ENCODE data around the gene C21orf58. TPM values are rescaled to one million over a fixed set of nuclear protein-coding genes. Genes with fewer than 3 reads are reported as not detected.

The C21orf58 gene
- total RNA-seq, 2 experiments from 2014 or later: 112 to 141 TPM

GRCh38 chr21:46368533-46369285 lies 45.0 kb upstream of the C21orf58 start:
- no peak overlapping the region for H2AFZ ChIP-seq (ENCODE audit: low read length)
- ChIA-PET POLR2A (interaction anchor here (0.5 to 0.7 kb wide), 2 partner anchors 10 to 43 kb away, joined by 3 read pairs; no protein-coding TSS in a partner anchor), CTCF (ENCODE audit: unreplicated experiment) (no interaction called here)
- TF ChIP-seq CTCF (conservative IDR thresholded peaks at IDR 0.05; ENCODE audit: low read length) (no peak), EZH2phosphoT487 (IDR thresholded peaks at IDR 0.05; ENCODE audit: borderline replicate concordance, low read depth, low read length) (no peak)
- H3K4me3 ChIP-seq (ENCODE audit: low read depth, low read length, poor library complexity, severe bottlenecking): no peak overlapping the region
- no peaks in the 10 kb centered on the region for H4K20me1 ChIP-seq (ENCODE audit: insufficient read depth, low read length)
- no peak overlapping the region for H3K4me2 ChIP-seq (ENCODE audit: low read length)
- H3K4me1 ChIP-seq (ENCODE audit: insufficient read depth, low read length, poor library complexity, severe bottlenecking): no peaks in the 10 kb centered on the region
- H3K79me2 ChIP-seq (ENCODE audit: insufficient read depth, low read depth, low read length): peaks cover 18% of the 10 kb centered on the region; the same call in 1 of the 2 replicates
- no TSS peak for BruUV-seq (replicated peaks)
- DNase-seq (ENCODE audit: low spot score): no peak
- intact Hi-C loops (cut with micrococcal nuclease; ENCODE audit: unreplicated experiment): no loop called here
- peaks cover 84% of the 10 kb centered on the region for H3K36me3 ChIP-seq (ENCODE audit: insufficient read depth, low read length)
- H3K27ac ChIP-seq (ENCODE audit: low read depth, low read length, poor library complexity, severe bottlenecking): no peak overlapping the region
- no peaks in the 10 kb centered on the region for H3K9me2 ChIP-seq (ENCODE audit: insufficient read depth, low read length)
- H3K9me3 ChIP-seq (ENCODE audit: low read length): no peaks in the 10 kb centered on the region

- no TSS peak for BruUV-seq (replicated peaks)
- H3K27ac ChIP-seq (ENCODE audit: low read depth, low read length, poor library complexity, severe bottlenecking): no peak overlapping the region
- DNase-seq (ENCODE audit: low spot score): no peak
- peaks cover 10% of the 10 kb centered on the region; the same call in 1 of the 2 replicates for H3K79me2 ChIP-seq (ENCODE audit: insufficient read depth, low read depth, low read length)
- POLR2A ChIA-PET: interaction anchor here (0.7 kb wide), 1 partner anchor 110 kb away, joined by 4 read pairs; no protein-coding TSS in a partner anchor
- TF ChIP-seq EZH2phosphoT487 (IDR thresholded peaks at IDR 0.05; ENCODE audit: borderline replicate concordance, low read depth, low read length): no peak
- TF ChIP-seq CTCF (conservative IDR thresholded peaks at IDR 0.05; ENCODE audit: low read length): no peak
- no peak overlapping the region for H2AFZ ChIP-seq (ENCODE audit: low read length)
- no peaks in the 10 kb centered on the region for H3K9me3 ChIP-seq (ENCODE audit: low read length)
- CTCF ChIA-PET (ENCODE audit: unreplicated experiment): no interaction called here
- H3K4me2 ChIP-seq (ENCODE audit: low read length): no peak overlapping the region
- H3K4me1 ChIP-seq (ENCODE audit: insufficient read depth, low read length, poor library complexity, severe bottlenecking): no peaks in the 10 kb centered on the region
- no peak overlapping the region for H3K4me3 ChIP-seq (ENCODE audit: low read depth, low read length, poor library complexity, severe bottlenecking)
- no peaks in the 10 kb centered on the region for H4K20me1 ChIP-seq (ENCODE audit: insufficient read depth, low read length)
- H3K36me3 ChIP-seq (ENCODE audit: insufficient read depth, low read length): peaks cover 93% of the 10 kb centered on the region
- no peaks in the 10 kb centered on the region for H3K9me2 ChIP-seq (ENCODE audit: insufficient read depth, low read length)
- intact Hi-C loops (cut with micrococcal nuclease; ENCODE audit: unreplicated experiment): no loop called here
Observed at GRCh38 chr21:46366966-46367365, 43.3 kb upstream of the C21orf58 start.

GRCh38 chr21:46366561-46366960 lies 42.9 kb upstream of the C21orf58 start:
- no peak overlapping the region for H2AFZ ChIP-seq (ENCODE audit: low read length)
- no peaks in the 10 kb centered on the region for H3K9me2 ChIP-seq (ENCODE audit: insufficient read depth, low read length)
- H3K79me2 ChIP-seq (ENCODE audit: insufficient read depth, low read depth, low read length): peaks cover 10% of the 10 kb centered on the region; the same call in 1 of the 2 replicates
- H3K27ac ChIP-seq (ENCODE audit: low read depth, low read length, poor library complexity, severe bottlenecking): no peak overlapping the region
- POLR2A ChIA-PET: no interaction called here
- H3K4me1 ChIP-seq (ENCODE audit: insufficient read depth, low read length, poor library complexity, severe bottlenecking): no peaks in the 10 kb centered on the region
- no peaks in the 10 kb centered on the region for H3K9me3 ChIP-seq (ENCODE audit: low read length)
- intact Hi-C loops (cut with micrococcal nuclease; ENCODE audit: unreplicated experiment): no loop called here
- no peak overlapping the region for H3K4me3 ChIP-seq (ENCODE audit: low read depth, low read length, poor library complexity, severe bottlenecking)
- H3K36me3 ChIP-seq (ENCODE audit: insufficient read depth, low read length): peaks cover 93% of the 10 kb centered on the region
- TSS peak; percentile 83 for BruUV-seq (replicated peaks)
- CTCF ChIA-PET (ENCODE audit: unreplicated experiment): no interaction called here
- TF ChIP-seq EZH2phosphoT487 (IDR thresholded peaks at IDR 0.05; ENCODE audit: borderline replicate concordance, low read depth, low read length) (no peak), CTCF (conservative IDR thresholded peaks at IDR 0.05; ENCODE audit: low read length) (no peak)
- no peak for DNase-seq (ENCODE audit: low spot score)
- H4K20me1 ChIP-seq (ENCODE audit: insufficient read depth, low read length): no peaks in the 10 kb centered on the region
- no peak overlapping the region for H3K4me2 ChIP-seq (ENCODE audit: low read length)

All from OCI-LY7 (cell line).